Amniotic epithelial cell (primary cell): ENCODE data around the gene COQ7.

Source experiments
- DNase-seq: peaks from one replicate; pipeline ENCODE4 v3.0.0-alpha.2; 2010; ENCODE audit warnings: low read depth

Gene COQ7

GRCh38 chr16:19067349-19068236 lies at the start of gene COQ7:
Gene COQ7, plus strand, starts transcription at chr16:19067614. Its CDS starts 51 bp downstream, at chr16:19067665.
- peak; percentile 100 for DNase-seq

GRCh38 chr16:19020689-19021088 lies 46.7 kb upstream of the COQ7 start:
- DNase-seq, result no peak

DNA sequence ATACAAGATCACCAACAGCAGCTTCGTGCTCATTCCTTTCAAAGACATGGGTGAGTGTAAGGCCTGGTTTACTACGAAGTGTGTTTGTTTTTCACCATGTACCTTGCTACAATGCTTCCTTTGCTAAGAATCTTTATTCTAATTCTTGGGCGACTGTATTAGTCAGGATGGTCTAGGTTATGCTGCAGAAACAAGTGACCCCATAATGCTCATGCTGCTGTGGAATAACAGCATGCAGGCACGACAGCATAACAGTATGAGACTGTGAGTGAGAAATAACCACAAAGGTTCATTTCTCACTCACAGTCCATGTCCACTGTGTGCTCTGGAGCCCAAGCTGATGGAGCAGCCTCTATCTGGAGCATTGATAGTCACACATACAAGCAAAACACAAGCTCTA lies 45.7 kb upstream of the COQ7 start:
- no peak for DNase-seq

DNA sequence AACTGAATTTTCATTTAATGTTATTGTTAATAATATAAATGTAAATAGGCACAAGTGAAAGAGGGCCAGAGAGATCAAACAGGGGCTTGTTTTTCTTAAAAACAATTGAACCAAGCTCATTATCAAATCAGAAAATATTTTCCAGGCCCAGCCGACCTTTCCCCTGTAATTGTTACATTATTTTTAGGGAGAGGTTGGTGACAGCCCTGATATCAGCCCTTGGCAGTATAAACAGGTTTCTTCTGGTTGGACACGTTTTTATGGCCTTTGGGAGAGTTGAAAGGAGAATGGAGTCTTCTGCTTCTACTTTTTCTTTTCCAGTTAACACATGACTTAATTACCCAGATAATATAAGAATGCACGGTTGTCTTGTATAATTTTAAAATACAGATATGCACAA lies 40.0 kb upstream of the COQ7 start:
- DNase-seq, result no peak

- DNase-seq, result no peak
Measured at GRCh38 chr16:19029980-19030379, 37.4 kb upstream of the COQ7 start.

DNA sequence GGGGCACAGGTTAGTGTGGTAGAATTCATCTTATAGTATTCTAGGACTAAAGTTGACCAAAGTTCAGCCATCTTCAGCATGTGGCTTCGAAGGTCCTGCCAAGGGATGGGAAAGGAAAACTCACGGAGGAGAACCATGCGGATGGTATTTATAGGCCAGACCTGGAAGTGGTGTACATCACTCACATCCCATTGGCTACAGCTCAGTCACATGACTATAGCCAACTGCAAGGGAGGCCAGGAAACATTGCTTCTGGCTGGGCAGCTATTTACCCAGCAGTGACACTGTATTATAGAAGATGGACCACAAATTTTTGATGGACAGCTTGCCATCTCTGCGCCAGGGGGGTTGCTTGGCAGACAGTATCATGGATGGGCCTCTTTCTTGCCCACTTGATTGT lies 35.7 kb upstream of the COQ7 start:
- DNase-seq, result no peak

DNA sequence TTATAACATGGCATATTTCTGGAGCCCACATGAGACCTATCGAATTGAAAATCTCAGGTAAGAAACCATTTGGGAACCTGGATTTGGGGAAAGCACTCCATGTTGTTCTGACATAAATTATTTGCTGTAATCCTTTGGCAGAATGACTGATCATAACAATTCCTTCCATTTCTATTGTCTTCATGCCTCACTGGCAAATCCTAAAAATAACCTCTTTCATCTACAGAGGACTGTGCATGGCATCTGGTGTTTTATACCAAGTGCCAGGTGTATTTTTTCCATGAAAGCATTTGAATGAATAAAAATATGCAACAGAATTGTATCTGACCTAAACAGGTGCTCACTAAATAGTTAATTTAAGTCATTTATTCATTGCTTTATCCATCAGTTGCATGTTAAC lies 33.7 kb upstream of the COQ7 start:
- no peak for DNase-seq

GRCh38 chr16:19040400-19040799 lies 27.0 kb upstream of the COQ7 start:
- no peak for DNase-seq

- DNase-seq, result no peak
Measured at GRCh38 chr16:19044769-19045168, 22.6 kb upstream of the COQ7 start.

- no peak for DNase-seq
Measured at GRCh38 chr16:19046062-19046461, 21.4 kb upstream of the COQ7 start.

DNA sequence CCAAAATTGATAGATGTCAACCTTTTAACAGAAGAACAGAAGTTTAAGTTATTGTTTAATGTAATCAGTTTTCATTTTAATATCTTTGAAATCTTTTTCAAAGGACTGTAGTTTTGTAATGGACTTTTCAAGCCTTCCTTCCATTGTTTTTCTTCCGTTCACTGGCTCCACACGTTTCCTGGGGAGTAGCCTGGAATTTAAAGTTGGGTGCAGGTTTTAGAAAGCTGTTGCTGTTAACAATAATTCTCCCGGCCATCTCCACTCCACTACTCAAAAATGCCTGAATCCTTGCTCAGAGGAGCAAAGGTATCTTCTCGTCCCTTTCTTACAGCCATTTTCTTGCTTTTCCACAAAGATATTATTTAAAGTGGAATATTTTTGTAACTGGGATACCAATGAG lies 4.7 kb upstream of the COQ7 start:
- DNase-seq, result no peak

DNA sequence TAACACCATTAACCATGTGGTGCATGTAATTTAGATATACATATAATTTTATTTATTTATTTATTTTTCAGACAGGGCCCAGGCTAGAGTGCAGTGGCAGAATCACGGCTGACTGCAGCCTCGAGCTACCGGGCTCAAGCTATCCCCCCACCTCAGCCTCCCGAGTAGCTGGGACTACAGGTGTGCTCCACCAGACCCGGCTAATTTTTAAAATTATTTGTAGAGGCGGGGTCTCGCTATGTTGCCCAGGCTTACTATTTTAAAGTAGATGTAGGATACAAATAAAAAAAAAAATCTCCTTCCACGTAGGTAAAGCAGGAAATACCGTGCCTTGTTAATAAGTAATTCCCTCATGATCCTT lies 446 bp upstream of the COQ7 start:
- no peak for DNase-seq

DNA sequence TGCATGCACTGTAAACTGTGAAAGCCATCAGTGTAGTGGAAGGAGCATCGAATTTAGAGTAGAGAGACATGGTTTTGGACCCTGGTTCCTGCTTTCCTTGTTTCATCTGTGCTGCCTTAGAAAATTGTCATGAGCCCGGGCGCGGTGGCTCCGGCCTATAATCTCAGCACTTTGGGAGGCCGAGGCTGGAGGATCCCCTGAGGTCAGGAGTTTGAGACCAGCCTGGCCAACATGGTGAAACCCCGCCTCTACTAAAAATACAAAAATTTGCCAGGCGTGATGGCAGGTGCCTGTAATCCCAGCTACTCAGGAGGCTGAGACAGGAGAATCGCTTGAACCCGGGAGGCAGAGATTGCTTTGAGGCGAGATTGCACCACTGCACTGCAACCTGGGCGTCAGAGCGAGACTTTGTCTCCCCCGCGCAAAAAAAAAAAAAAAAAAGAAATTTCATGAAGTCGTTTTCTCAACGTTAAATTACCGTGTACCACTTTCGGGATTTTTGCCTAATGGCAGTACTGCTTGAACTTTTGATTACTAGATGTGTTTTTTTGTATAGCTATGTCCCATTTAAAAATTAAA lies 912 bp downstream of the COQ7 start:
- DNase-seq, result no peak

DNA sequence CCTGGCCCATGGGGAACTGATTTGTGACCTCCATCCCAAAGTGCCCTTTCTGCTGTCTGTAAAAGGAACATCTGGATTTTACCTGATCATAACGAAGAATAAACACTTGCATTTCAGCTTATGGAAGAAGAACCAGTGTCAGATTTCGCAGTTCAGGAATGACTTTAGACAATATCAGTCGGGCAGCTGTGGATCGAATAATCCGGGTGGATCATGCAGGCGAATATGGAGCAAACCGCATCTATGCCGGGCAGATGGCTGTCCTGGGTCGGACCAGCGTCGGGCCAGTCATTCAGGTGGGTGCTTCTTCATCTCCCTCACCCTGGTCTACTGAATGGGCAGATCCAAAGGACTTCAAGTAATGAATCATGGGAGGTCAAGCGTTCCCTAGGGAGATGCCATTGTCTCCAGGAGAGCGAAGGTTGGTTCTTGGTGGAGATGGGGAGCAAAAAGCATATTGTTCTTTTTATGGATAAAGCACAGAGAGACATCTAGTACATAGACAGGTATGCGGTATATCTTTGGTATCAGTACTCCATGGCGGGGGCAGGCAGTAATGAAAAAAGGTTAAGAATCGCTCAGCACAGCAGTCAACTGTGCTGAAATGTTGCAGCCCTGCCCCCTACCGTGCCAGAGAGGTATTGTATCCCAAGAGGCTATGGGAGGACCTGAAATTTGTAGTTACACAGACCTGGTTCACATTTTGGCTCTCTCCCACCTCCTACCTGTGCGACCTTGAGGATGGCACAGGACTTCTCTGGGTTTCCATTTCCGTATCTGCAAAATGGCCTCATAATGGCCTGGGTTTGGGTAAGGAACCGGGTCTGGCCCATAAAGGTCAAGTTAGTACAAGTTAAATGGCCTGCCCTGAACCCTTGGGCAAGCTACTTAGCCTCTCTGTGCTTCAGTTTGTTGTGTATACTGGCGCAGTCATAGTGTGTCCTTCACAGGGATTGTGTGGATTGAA lies 4.7 kb downstream of the COQ7 start:
- peak; percentile 37 for DNase-seq

GRCh38 chr16:19073344-19073743 lies 5.9 kb downstream of the COQ7 start:
- DNase-seq, result no peak

GRCh38 chr16:19073863-19074262 lies 6.4 kb downstream of the COQ7 start:
- no peak for DNase-seq

- DNase-seq, result no peak
Measured at GRCh38 chr16:19075511-19075910, 8.1 kb downstream of the COQ7 start.

DNA sequence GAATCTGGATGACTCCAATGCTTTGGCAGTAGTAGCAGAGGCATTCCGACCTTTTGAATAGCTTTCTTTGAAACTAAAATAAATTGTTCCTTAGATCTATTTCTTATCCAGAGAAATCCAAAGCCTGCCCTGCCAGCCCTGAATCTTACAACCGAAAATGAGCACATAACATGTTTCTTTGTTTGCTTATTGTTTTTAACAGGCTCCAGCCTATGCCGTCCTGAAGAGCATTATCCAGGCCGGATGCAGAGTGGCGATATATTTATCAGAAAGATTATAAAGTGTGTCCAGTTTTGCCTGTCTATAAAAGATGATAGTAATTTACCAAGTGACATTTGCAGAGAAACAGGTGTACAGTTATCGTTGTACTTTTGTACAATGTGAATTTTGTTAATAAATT lies 10.5 kb downstream of the COQ7 start:
- no peak for DNase-seq

DNA sequence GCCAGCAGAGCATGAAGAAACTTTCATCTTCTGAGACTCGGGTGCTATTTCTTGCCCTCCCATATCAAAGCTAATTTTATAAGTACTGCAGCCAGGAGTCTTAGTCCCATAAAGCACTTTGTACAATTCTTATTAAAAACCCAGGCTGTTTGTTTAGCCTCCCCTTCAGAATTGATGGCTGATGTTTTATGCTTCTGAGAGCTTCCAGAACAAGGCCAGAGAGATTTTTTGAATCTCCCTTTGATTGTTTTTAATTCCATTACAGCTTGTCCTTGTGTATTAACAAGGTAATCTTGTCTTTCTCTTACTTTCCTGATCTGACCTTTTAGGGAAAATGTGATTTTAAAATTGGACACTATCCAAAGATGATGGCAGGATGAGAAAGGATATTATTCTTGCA lies 16.3 kb downstream of the COQ7 start:
- DNase-seq, result no peak

DNA sequence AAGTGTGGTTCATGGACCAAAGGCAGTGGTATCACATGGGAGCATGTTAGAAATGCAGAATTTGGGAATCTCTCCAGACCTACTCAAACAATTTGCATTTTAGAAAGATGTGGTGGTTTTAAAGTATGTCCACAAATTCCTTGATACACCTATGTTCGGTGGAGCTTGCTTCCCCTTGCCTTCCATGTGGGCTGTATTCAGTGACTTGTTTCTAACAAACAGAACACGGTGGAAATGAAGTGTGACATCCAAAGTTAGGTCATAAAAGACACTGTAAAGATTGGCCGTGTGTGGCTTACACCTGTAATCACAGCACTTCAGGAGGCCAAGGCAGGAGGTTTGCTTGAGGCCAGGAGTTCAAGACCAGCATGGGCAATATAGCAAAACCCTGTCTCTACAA lies 16.7 kb downstream of the COQ7 start:
- DNase-seq, result no peak

DNA sequence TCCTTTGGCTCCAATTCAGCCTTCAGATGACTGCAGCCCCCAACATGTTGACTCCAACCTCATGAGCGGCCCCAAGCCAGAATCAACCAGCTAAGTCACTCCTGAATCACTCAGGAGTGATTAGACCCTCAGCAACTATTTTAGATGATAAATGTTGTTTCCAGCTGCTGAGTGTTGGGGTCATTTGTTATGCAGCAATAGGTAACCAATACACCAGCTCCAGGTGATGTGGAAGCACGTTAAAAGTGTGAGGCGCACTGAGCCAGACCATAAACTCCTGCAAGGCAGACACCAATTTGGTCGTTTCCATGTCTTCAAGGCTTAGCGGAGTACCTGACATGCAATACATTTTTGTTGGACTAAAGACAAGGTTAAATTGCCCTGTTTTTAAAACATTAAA lies 17.5 kb downstream of the COQ7 start:
- no peak for DNase-seq

GRCh38 chr16:19085679-19086200 lies 18.3 kb downstream of the COQ7 start:
- peak; percentile 85 for DNase-seq
